Activated T-helper 2 cell treated with anti-CD3 and anti-CD28 coated beads, Interferon-gamma antibody, Interleukin-2, Interleukin-4, amounts not matched to agents 10 μg/mL and 5 μg/mL and 100 μg/mL, durations not matched to agents 14 hours and 24 hours and 36 hours (primary cell): Measurements from ENCODE around the gene EFCAB13. TPM values are rescaled to one million over a fixed set of nuclear protein-coding genes. Genes with fewer than 3 reads are reported as not detected.
A peak's percentile ranks its signal among the peaks of the same experiment; 100 is the strongest.

Source experiments
- DNase-seq: peaks from one replicate; pipeline ENCODE4 v3.0.0; 2021; ENCODE audit warnings: low spot score
- H3K27ac Mint-ChIP-seq: one replicate; pipeline ENCODE4 v1.8.0; 2021; ENCODE audit warnings: mixed read lengths
- H3K27me3 Mint-ChIP-seq: one replicate; pipeline ENCODE4 v1.8.0; 2021; ENCODE audit warnings: low read depth, mixed read lengths
- H3K36me3 Mint-ChIP-seq: one replicate; pipeline ENCODE4 v1.8.0; 2021; ENCODE audit warnings: low read depth, mixed read lengths
- H3K4me1 Mint-ChIP-seq: one replicate; pipeline ENCODE4 v1.8.0; 2021; ENCODE audit warnings: low read depth, mixed read lengths
- H3K4me3 Mint-ChIP-seq: one replicate; pipeline ENCODE4 v1.8.0; 2021; ENCODE audit warnings: low read depth, mild to moderate bottlenecking, moderate library complexity, mixed read lengths
- H3K9me3 Mint-ChIP-seq: one replicate; pipeline ENCODE4 v1.8.0; 2021; ENCODE audit warnings: mixed read lengths
- intact Hi-C: fragments of 100-400 bp; cut with micrococcal nuclease; formaldehyde crosslinking; loops from one replicate; pipeline ENCODE4 v1.15.1; 2023
- total RNA-seq: library from RNA; stranded (reverse); gene quantifications from 2 replicates; pipeline ENCODE4 v1.2.3, GENCODE V29; 2022

The EFCAB13 gene, protein sequence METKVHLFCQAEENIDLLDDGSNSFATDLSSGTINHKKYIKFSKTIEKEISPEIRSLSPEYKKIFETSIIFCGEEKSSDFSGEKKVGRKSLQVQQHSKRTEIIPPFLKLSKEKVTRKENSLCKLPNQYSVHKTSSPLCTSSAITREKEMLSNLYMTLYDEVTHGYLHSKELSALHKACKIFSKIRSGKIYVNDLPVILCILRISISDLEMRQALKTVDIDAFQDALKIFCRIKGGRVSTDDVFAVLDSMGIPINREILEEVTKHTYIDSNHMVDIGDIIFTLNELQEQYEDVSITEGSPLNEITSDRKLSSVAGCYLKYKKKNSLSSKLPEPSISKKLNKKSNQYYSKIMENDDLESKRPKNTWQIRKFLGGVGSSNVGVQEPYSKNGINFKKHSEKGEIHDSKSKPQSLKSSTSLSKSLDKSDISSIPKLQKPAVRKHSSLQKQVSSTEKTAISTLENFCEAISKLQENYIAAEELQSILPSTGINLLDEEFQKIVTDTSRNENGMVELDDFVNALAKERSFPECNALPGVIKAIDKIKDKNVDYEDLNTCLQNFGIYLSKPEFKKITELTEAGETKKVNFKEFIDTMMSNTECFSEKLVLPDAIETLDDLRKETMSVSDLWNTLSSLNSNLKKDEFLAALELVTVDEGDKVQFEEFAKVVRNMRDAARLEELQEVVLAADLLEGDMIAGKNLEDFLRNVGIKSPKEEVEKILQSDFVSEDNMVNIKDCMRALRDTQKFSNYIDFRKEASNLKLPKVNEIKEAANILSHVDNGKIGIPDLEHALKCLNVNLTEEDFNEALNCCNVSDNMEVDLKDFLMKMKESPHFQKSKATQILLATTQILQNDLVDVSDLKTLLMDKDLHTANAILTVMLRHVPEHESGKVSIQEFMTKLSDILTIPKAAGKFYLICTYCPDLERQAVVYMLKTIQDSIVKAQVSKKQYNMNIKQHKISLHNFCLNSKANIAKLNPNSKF
- total RNA-seq, result 1.4 and 2.7 TPM in 2 replicates

- Mint-ChIP-seq H3K4me1 (peaks cover 15% of the 10 kb centered on the region), H3K9me3 (peaks cover 7% of the 10 kb centered on the region), H3K27me3 (peaks cover 19% of the 10 kb centered on the region), H3K27ac (peak within 1 kb of the TSS; percentile 93), H3K36me3 (no peaks in the 10 kb centered on the region), H3K4me3 (peak within 1 kb of the TSS; percentile 94)
- intact Hi-C loops, result no loop called here
- DNase-seq, result peak; percentile 75
Measured at GRCh38 chr17:47323382-47324223, at the start of gene EFCAB13. Gene EFCAB13, plus strand, starts transcription at chr17:47323955. Its CDS starts 4,399 bp downstream, at chr17:47328354.

GRCh38 chr17:47274319-47275069, 49.3 kb upstream of the EFCAB13 start:
- DNase-seq, result no peak
- intact Hi-C loops, result no loop called here
- Mint-ChIP-seq H3K36me3 (no peaks in the 10 kb centered on the region), H3K27ac (no peak overlapping the region), H3K9me3 (peaks cover 3% of the 10 kb centered on the region), H3K4me3 (no peak overlapping the region), H3K4me1 (peaks cover 6% of the 10 kb centered on the region), H3K27me3 (peaks cover 10% of the 10 kb centered on the region)

DNA sequence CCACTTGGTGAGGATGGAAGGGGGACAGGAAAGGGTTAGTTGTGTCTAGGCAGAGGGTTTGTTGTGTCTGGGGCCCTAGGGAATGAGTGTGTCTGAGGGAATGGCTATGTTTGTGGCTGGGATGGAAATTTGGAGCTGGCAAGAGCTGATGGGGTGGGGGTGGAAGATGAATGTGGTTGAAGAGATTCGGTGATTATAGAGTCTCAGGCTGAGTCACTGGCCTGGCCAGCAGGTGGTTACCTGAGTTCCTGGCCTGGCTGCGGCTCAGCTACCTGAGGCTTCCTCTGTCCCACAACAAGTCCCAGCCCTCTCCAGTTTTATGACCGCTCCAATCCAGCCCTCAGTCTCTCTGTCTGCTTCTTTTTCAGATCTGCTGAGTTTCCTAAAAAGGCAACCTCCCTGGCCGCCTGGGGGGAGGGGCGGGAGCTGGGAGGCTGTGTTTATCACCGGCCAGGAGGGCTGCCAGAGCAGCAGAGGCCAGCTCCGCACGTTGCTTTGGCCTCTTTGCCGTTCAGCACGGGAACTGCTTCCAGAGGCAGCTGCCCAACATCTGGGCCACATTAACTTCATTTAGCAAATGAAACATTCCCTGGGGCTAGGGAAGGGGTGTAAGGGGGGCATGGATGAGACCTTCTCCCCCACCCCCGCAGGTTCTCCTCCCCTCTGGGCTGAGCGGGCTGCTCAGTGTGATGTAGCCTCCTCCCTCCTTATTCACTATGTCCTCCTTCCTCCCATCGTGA, 48.3 kb upstream of the EFCAB13 start:
- Mint-ChIP-seq H3K4me3 (no peak overlapping the region), H3K4me1 (peaks cover 6% of the 10 kb centered on the region), H3K27me3 (peaks cover 10% of the 10 kb centered on the region), H3K9me3 (no peaks in the 10 kb centered on the region), H3K36me3 (no peaks in the 10 kb centered on the region), H3K27ac (no peak overlapping the region)
- intact Hi-C loops, result no loop called here
- DNase-seq, result no peak

DNA sequence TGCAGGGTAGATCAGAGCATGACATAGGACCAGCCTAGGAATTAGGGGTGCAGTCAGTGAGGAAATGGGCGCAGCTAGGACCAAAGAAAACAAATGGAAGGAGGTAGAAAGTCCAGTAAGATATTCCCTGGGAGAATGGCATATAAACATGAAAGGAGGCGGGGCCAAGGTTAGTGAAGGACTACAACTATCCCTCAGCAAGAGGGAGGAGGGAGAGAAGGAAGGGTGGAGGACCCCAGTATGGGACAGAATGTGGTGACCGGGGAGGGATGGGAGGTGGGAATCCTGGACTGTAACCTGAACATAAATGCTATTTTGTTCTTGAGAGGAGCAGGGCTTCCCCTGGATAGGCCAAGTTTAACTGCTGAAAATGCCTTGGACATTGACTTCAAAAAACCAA, 47.3 kb upstream of the EFCAB13 start:
- H3K4me3 Mint-ChIP-seq, result no peak overlapping the region
- H3K9me3 Mint-ChIP-seq, result no peaks in the 10 kb centered on the region
- H3K27me3 Mint-ChIP-seq, result peaks cover 7% of the 10 kb centered on the region
- no peak overlapping the region for H3K27ac Mint-ChIP-seq
- intact Hi-C loops, result no loop called here
- H3K4me1 Mint-ChIP-seq, result peaks cover 6% of the 10 kb centered on the region
- H3K36me3 Mint-ChIP-seq, result no peaks in the 10 kb centered on the region
- no peak for DNase-seq

- no peaks in the 10 kb centered on the region for H3K36me3 Mint-ChIP-seq
- no peaks in the 10 kb centered on the region for H3K9me3 Mint-ChIP-seq
- DNase-seq, result no peak
- intact Hi-C loops, result no loop called here
- H3K27me3 Mint-ChIP-seq, result peaks cover 7% of the 10 kb centered on the region
- peaks cover 6% of the 10 kb centered on the region for H3K4me1 Mint-ChIP-seq
- H3K27ac Mint-ChIP-seq, result no peak overlapping the region
- H3K4me3 Mint-ChIP-seq, result no peak overlapping the region
Measured at GRCh38 chr17:47276868-47277267, 46.9 kb upstream of the EFCAB13 start.

DNA sequence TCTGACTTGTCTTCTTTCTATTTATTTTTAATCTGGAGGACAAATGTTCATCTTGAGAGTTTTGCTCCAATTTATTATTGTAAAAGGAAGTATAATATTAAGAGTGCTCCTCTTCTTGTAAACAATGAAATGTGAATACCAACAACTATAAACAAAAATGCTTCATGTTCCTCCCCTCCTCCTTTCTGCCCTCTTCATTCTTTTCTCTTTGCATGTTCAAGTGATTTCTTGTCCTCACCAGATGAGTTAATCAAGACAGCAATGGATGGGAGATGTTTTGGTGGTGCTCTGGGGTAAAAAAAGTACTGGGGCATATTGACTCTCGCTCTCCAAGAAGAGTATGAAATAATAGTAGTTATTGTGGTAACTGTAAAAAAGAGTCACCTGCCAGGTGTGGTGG, 45.8 kb upstream of the EFCAB13 start:
- no peak for DNase-seq
- peaks cover 6% of the 10 kb centered on the region for H3K4me1 Mint-ChIP-seq
- no peaks in the 10 kb centered on the region for H3K9me3 Mint-ChIP-seq
- H3K27ac Mint-ChIP-seq, result no peak overlapping the region
- no peak overlapping the region for H3K4me3 Mint-ChIP-seq
- H3K27me3 Mint-ChIP-seq, result peaks cover 5% of the 10 kb centered on the region
- intact Hi-C loops, result no loop called here
- no peaks in the 10 kb centered on the region for H3K36me3 Mint-ChIP-seq

DNA sequence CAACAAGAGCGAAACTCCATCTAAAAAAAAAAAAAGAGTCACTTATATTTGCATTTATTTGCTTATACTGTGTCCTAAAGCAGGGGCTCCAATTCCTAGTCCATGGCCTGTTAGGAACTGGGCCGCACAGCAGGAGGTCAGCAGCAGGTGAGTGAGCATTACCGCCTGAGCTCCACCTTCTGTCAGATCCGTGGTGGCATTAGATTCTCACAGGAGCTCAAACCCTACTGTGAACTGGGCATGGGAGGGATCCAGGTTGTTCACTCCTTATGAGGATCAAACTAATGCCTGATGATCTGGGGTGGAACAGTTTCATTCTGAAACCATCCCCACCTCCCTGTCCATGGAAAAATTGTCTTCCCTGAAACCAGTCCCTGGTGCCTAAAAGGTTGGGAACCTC, 45.2 kb upstream of the EFCAB13 start:
- intact Hi-C loops, result no loop called here
- no peak for DNase-seq
- H3K27me3 Mint-ChIP-seq, result peaks cover 5% of the 10 kb centered on the region
- peaks cover 6% of the 10 kb centered on the region for H3K4me1 Mint-ChIP-seq
- no peaks in the 10 kb centered on the region for H3K9me3 Mint-ChIP-seq
- H3K27ac Mint-ChIP-seq, result no peak overlapping the region
- no peaks in the 10 kb centered on the region for H3K36me3 Mint-ChIP-seq
- H3K4me3 Mint-ChIP-seq, result no peak overlapping the region

- intact Hi-C loops, result no loop called here
- Mint-ChIP-seq H3K27ac (no peak overlapping the region), H3K36me3 (no peaks in the 10 kb centered on the region), H3K9me3 (no peaks in the 10 kb centered on the region), H3K4me1 (peaks cover 6% of the 10 kb centered on the region), H3K27me3 (peaks cover 9% of the 10 kb centered on the region), H3K4me3 (no peak overlapping the region)
- no peak for DNase-seq
Measured at GRCh38 chr17:47279062-47279801, 44.5 kb upstream of the EFCAB13 start.

GRCh38 chr17:47280072-47280811, 43.5 kb upstream of the EFCAB13 start:
- H3K27me3 Mint-ChIP-seq, result peaks cover 12% of the 10 kb centered on the region
- H3K4me3 Mint-ChIP-seq, result no peak overlapping the region

DNA sequence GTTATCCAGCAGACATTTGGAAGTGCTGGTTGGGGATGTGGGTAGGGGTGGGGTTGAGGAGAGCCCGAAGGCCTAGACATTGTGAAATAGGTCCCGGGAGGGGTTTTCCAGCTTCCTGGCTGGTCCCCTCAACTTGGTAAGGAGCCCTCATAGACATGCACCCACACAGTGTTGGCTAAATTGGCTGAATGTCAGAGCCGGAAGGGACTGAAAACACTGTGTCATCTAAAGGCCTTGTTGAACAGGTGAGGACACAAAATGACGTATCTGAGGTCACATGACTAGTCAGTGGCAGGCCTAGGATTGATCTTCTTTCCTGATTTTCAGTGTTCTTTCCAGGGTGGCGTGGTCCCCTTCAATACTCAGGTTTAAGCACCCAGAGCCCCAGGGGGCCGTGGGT, 42.5 kb upstream of the EFCAB13 start:
- peaks cover 7% of the 10 kb centered on the region for H3K4me1 Mint-ChIP-seq

More at GRCh38 chr17:47280072-47280811, 43.5 kb upstream of the EFCAB13 start:
- no peak for DNase-seq
- Mint-ChIP-seq H3K36me3 (no peaks in the 10 kb centered on the region), H3K27ac (no peak overlapping the region), H3K9me3 (no peaks in the 10 kb centered on the region), H3K4me1 (peaks cover 6% of the 10 kb centered on the region)
- intact Hi-C loops, result no loop called here

More for the DNA sequence above, 42.5 kb upstream of the EFCAB13 start:
- Mint-ChIP-seq H3K36me3 (no peaks in the 10 kb centered on the region), H3K9me3 (no peaks in the 10 kb centered on the region), H3K27ac (no peak overlapping the region), H3K27me3 (peaks cover 11% of the 10 kb centered on the region), H3K4me3 (no peak overlapping the region)
- intact Hi-C loops, result no loop called here
- no peak for DNase-seq
